KMS-11 (cell line): ENCODE results near the gene NYNRIN.

Experiments
- H2AFZ ChIP-seq: fragments of 200-600 bp; sonication (generic); 2 replicates; pipeline ENCODE4 v1.6.1; 2016; ENCODE audit warnings: antibody characterized with exemption, mixed run types, low read depth
- H3K27ac ChIP-seq: fragments of 200-600 bp; sonication (generic); 2 replicates; pipeline ENCODE4 v1.6.1; 2016; ENCODE audit warnings: mild to moderate bottlenecking, mixed run types
- H3K27me3 ChIP-seq: fragments of 200-600 bp; sonication (generic); 2 replicates; pipeline ENCODE4 v1.6.1; 2017; ENCODE audit warnings: mild to moderate bottlenecking, low read depth, mixed run types, moderate library complexity; ENCODE audit not compliant: insufficient read depth
- H3K36me3 ChIP-seq: fragments of 200-600 bp; sonication (generic); 2 replicates; pipeline ENCODE4 v1.6.1; 2017; ENCODE audit warnings: mild to moderate bottlenecking, mixed run types; ENCODE audit not compliant: insufficient read depth
- H3K4me1 ChIP-seq: fragments of 200-600 bp; sonication (generic); 2 replicates; pipeline ENCODE4 v1.6.1; 2016; ENCODE audit warnings: mild to moderate bottlenecking, low read depth, mixed run types; ENCODE audit not compliant: poor library complexity, severe bottlenecking
- H3K4me2 ChIP-seq: fragments of 200-600 bp; sonication (generic); 2 replicates; pipeline ENCODE4 v1.7.0; 2016; ENCODE audit warnings: mild to moderate bottlenecking, mixed run types
- H3K4me3 ChIP-seq: fragments of 200-600 bp; sonication (generic); IDR thresholded peaks from 2 replicates; pipeline ENCODE4 v1.6.1; 2017; ENCODE audit warnings: low read depth, low read length, mixed read lengths; ENCODE audit not compliant: insufficient read depth
- H3K79me2 ChIP-seq: fragments of 200-600 bp; sonication (generic); 2 replicates; pipeline ENCODE4 v1.6.1; 2016; ENCODE audit warnings: low read depth, mixed run types; ENCODE audit not compliant: insufficient read depth
- H3K9ac ChIP-seq: fragments of 200-600 bp; sonication (generic); 2 replicates; pipeline ENCODE4 v1.6.1; 2016; ENCODE audit warnings: mild to moderate bottlenecking, mixed run types
- H4K20me1 ChIP-seq: fragments of 200-600 bp; sonication (generic); 2 replicates; pipeline ENCODE4 v1.6.1; 2016; ENCODE audit warnings: mild to moderate bottlenecking, mixed run types; ENCODE audit not compliant: insufficient read depth
- TF ChIP-seq, protein P1 (sequence below): fragments of 200-600 bp; sonication (generic); conservative IDR thresholded peaks from 2 replicates; pipeline ENCODE4 v1.6.1; 2017; ENCODE audit warnings: low read depth, mild to moderate bottlenecking, antibody characterized with exemption, low read length, moderate library complexity, mixed read lengths

Gene NYNRIN

GRCh38 chr14:24399447-24399822, 632 bp downstream of the NYNRIN start:
- H2AFZ ChIP-seq: no peak overlapping the region
- H3K79me2 ChIP-seq: no peaks in the 10 kb centered on the region
- TF ChIP-seq, protein P1, sequence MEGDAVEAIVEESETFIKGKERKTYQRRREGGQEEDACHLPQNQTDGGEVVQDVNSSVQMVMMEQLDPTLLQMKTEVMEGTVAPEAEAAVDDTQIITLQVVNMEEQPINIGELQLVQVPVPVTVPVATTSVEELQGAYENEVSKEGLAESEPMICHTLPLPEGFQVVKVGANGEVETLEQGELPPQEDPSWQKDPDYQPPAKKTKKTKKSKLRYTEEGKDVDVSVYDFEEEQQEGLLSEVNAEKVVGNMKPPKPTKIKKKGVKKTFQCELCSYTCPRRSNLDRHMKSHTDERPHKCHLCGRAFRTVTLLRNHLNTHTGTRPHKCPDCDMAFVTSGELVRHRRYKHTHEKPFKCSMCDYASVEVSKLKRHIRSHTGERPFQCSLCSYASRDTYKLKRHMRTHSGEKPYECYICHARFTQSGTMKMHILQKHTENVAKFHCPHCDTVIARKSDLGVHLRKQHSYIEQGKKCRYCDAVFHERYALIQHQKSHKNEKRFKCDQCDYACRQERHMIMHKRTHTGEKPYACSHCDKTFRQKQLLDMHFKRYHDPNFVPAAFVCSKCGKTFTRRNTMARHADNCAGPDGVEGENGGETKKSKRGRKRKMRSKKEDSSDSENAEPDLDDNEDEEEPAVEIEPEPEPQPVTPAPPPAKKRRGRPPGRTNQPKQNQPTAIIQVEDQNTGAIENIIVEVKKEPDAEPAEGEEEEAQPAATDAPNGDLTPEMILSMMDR: no peak
- no peaks in the 10 kb centered on the region for H4K20me1 ChIP-seq
- no peaks in the 10 kb centered on the region for H3K27me3 ChIP-seq
- no peak overlapping the region for H3K9ac ChIP-seq
- no peak overlapping the region for H3K4me2 ChIP-seq
- H3K27ac ChIP-seq: no peak overlapping the region
- no peak overlapping the region for H3K4me3 ChIP-seq
- H3K4me1 ChIP-seq: no peaks in the 10 kb centered on the region
- H3K36me3 ChIP-seq: no peaks in the 10 kb centered on the region

DNA sequence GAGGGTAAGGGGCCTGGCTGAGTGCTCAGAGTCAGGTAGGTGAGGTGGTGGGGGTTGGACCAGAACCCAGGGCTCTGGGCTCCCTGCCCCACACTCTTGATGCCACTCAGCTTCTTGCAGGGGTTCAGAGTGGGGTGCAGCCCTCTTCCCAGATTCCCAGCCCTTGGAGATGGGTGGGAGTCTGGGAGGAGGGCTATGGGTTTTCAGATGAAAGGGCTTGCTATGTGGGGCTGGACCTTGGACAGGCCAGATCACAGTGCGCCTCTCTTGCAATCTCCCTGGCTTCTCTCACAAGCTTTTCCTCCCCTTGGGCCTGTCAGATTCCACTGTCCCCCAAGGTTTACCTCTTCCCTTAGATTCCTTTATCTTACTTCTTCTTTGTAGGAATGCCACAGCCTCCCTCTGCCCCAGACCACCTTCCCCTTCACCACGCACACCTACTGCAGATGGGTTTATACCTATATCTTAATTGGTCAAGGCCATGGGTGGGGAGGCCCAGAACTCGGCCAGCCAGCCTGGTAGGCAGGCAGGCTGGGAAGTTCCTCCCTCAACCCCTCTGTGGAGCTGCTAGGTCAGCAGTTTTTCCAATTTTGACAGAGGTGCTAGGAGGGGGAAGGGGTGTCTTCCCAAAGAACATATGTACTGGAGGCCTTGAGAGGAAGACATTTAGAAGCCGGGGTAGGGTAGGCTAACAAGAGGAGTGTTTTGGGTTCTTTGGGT, 1.4 kb downstream of the NYNRIN start:
- no peak overlapping the region for H3K27ac ChIP-seq
- H3K9ac ChIP-seq: no peak overlapping the region
- H3K36me3 ChIP-seq: no peaks in the 10 kb centered on the region

DNA sequence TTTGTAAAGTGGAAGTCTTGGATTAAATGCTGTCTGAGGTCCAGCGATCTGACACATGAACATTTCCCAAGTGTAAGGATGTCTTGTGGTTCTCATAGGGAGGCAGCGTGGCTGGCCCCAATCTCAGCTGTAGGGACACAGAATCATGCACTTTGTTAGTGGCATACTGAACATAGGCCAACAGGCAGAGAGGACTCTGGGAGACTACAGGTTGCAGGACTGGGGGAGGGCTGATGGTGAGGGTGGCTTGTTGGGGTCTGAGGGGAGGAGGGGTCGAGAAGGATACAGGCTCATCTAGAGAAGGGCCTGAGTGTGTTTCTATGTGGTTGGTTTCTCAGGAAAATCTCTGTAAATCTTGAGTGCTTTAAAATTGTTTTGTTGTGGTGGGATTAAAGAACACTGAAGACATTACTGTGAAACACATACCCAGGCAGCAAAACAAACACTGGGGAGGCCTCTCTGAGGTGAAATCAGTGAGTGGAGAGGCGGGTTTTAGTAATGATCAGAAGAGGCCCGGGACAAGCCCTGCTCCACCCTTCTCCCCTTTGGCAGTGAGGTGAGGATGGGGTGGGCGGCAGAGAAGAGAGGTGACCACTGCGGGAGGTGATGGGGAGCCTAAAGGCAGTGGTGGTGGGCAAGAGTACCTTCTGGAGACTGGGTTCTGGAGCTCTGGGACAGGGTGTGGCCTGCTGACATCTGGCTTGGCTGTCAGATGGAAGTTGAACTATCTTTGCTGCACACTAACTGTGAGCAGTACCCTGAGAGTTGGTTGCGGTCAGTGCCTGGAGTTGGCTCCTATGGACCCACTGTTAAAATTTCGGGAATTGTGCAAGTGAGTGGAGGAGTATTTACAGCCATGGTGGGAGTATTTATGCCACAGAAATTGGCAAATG, 3.3 kb downstream of the NYNRIN start:
- Histone ChIP-seq H4K20me1 (no peaks in the 10 kb centered on the region), H3K9ac (no peak overlapping the region), H3K4me3 (no peak overlapping the region), H3K27me3 (no peaks in the 10 kb centered on the region), H3K4me1 (no peaks in the 10 kb centered on the region), H3K27ac (no peak overlapping the region), H3K4me2 (no peak overlapping the region), H3K36me3 (no peaks in the 10 kb centered on the region), H3K79me2 (no peaks in the 10 kb centered on the region), H2AFZ (no peak overlapping the region)
- TF ChIP-seq, protein P1: no peak

More for the DNA sequence above, 1.4 kb downstream of the NYNRIN start:
- H2AFZ ChIP-seq: no peak overlapping the region
- TF ChIP-seq, protein P1: no peak
- H3K4me3 ChIP-seq: no peak overlapping the region
- no peaks in the 10 kb centered on the region for H4K20me1 ChIP-seq
- H3K4me2 ChIP-seq: no peak overlapping the region
- H3K79me2 ChIP-seq: no peaks in the 10 kb centered on the region
- no peaks in the 10 kb centered on the region for H3K27me3 ChIP-seq
- no peaks in the 10 kb centered on the region for H3K4me1 ChIP-seq

DNA sequence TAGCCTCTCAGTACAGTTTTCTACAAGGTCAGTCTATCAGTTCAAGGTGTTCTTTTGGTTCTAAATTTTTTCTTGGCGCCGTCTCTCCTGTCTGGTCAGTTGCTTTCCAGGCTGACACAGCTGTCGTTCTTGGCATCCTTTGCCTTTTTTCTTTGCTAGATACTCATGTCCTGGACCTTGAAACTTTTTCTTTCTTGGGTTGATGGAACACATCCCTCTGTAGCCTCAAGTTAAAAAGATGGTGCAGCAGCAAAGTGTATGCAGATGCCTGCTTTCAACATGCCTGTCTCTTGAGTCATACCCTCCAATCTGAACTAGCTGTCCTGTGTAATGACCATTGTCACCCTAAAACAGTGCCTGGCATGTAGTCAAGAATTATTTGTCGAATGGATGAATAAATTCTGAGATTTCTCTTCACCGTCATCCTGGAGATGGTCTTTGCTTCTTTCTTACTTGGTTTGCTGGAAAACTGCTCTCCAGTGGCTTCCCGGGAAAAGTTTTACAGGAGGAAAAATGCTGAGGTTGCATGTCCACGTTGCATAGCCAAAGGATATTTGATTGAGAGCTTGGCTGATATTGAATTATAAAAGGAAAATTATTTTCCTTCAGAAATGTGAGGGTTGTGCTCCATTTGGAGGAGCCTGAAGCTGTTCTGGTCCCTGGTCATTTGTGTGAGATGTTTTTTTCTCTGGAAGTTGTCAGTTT, 4.6 kb downstream of the NYNRIN start:
- Histone ChIP-seq H3K36me3 (no peaks in the 10 kb centered on the region), H3K4me1 (no peaks in the 10 kb centered on the region), H3K27ac (no peak overlapping the region), H3K4me3 (no peak overlapping the region), H3K79me2 (no peaks in the 10 kb centered on the region), H2AFZ (no peak overlapping the region), H3K4me2 (no peak overlapping the region), H3K9ac (no peak overlapping the region), H4K20me1 (no peaks in the 10 kb centered on the region), H3K27me3 (no peaks in the 10 kb centered on the region)
- TF ChIP-seq, protein P1: no peak
